WTC11 (cell line): Measurements from ENCODE around the gene CINP. TPM values are rescaled to one million over a fixed set of nuclear protein-coding genes. Genes with fewer than 3 reads are reported as not detected.

Source experiments
- ATAC-seq: fragments of 200-7000 bp; cut with Tn5 transposase; 2 replicates; pipeline ENCODE4 v1.10.0; 2021; ENCODE audit warnings: mild to moderate bottlenecking, moderate library complexity
- CTCF ChIA-PET: fragments of 300-600 bp; sonication (Branson Sonifier 250); formaldehyde crosslinking; loops from one replicate; lab custom pipeline; 2021; ENCODE audit warnings: antibody characterized with exemption; lab: Charles Lee
- POLR2A ChIA-PET: fragments of 350-600 bp; sonication (Branson Sonifier 250); formaldehyde crosslinking; loops from one replicate; lab custom pipeline; 2021; ENCODE audit warnings: antibody characterized with exemption; lab: Charles Lee
- DNase-seq: peaks from one replicate; pipeline ENCODE4 v3.0.0; 2021; ENCODE audit warnings: low spot score
- H3K27ac Mint-ChIP-seq: 2 replicates; pipeline ENCODE4 v1.8.0; 2021; ENCODE audit warnings: mixed read lengths
- H3K27me3 Mint-ChIP-seq: 2 replicates; pipeline ENCODE4 v1.8.0; 2021; ENCODE audit warnings: low read depth, mild to moderate bottlenecking, moderate library complexity, mixed read lengths
- H3K36me3 Mint-ChIP-seq: 2 replicates; pipeline ENCODE4 v1.8.0; 2021; ENCODE audit warnings: mixed read lengths
- H3K4me1 Mint-ChIP-seq: 2 replicates; pipeline ENCODE4 v1.8.0; 2022; ENCODE audit warnings: mixed read lengths
- H3K4me3 Mint-ChIP-seq: 2 replicates; pipeline ENCODE4 v1.8.0; 2021; ENCODE audit warnings: mild to moderate bottlenecking, moderate library complexity, mixed read lengths
- H3K9me3 Mint-ChIP-seq: 2 replicates; pipeline ENCODE4 v1.8.0; 2021; ENCODE audit warnings: mixed read lengths
- ARID4B ChIP-seq: sonication (generic); formaldehyde crosslinking; IDR thresholded peaks from 2 replicates; pipeline ENCODE4 v1.8.0; 2023; ENCODE audit warnings: missing genetic modification reagents, mild to moderate bottlenecking, borderline replicate concordance
- CREM ChIP-seq: sonication (generic); formaldehyde crosslinking; IDR thresholded peaks from 2 replicates; pipeline ENCODE4 v1.8.1; 2022; ENCODE audit warnings: mild to moderate bottlenecking, missing genetic modification reagents, moderate library complexity
- ELF4 ChIP-seq: sonication (generic); formaldehyde crosslinking; IDR thresholded peaks from 2 replicates; pipeline ENCODE4 v1.8.1; 2022; ENCODE audit warnings: low read depth, mild to moderate bottlenecking, moderate library complexity, missing genetic modification reagents
- ETV6 ChIP-seq: sonication (generic); formaldehyde crosslinking; IDR thresholded peaks from 2 replicates; pipeline ENCODE4 v1.8.1; 2022; ENCODE audit warnings: mild to moderate bottlenecking, missing genetic modification reagents
- GABPB1 ChIP-seq: sonication (generic); formaldehyde crosslinking; IDR thresholded peaks from 2 replicates; pipeline ENCODE4 v1.8.1; 2023; ENCODE audit warnings: mild to moderate bottlenecking, missing genetic modification reagents
- GRHL2 ChIP-seq: fragments of 250-450 bp; sonication (Bioruptor Pico); IDR thresholded peaks from 2 replicates; pipeline ENCODE4 v1.8.0; 2022; ENCODE audit warnings: mild to moderate bottlenecking, moderate library complexity; ENCODE audit not compliant: insufficient replicate concordance, severe bottlenecking
- GTF2I ChIP-seq: fragments of 250-450 bp; sonication (Bioruptor Pico); conservative IDR thresholded peaks from 2 replicates; pipeline ENCODE4 v1.4.0; 2021; ENCODE audit warnings: mild to moderate bottlenecking
- HMGXB4 ChIP-seq: sonication (generic); formaldehyde crosslinking; IDR thresholded peaks from 2 replicates; pipeline ENCODE4 v1.8.1; 2023; ENCODE audit warnings: mild to moderate bottlenecking, moderate library complexity, missing genetic modification reagents
- IRF1 ChIP-seq: sonication (generic); formaldehyde crosslinking; IDR thresholded peaks from 2 replicates; pipeline ENCODE4 v1.8.0; 2023; ENCODE audit warnings: missing genetic modification reagents
- MAX ChIP-seq: sonication (generic); formaldehyde crosslinking; IDR thresholded peaks from 2 replicates; pipeline ENCODE4 v1.8.0; 2022; ENCODE audit warnings: mild to moderate bottlenecking, missing genetic modification reagents
- SMAD3 ChIP-seq: sonication (generic); formaldehyde crosslinking; IDR thresholded peaks from 2 replicates; pipeline ENCODE4 v1.8.0; 2022; ENCODE audit warnings: missing genetic modification reagents, mild to moderate bottlenecking, borderline replicate concordance
- SP1 ChIP-seq: sonication (generic); formaldehyde crosslinking; conservative IDR thresholded peaks from 2 replicates; pipeline ENCODE4 v1.8.1; 2022; ENCODE audit warnings: missing genetic modification reagents
- ZBTB43 ChIP-seq: sonication (generic); formaldehyde crosslinking; IDR thresholded peaks from 2 replicates; pipeline ENCODE4 v1.8.1; 2023; ENCODE audit warnings: mild to moderate bottlenecking, missing genetic modification reagents
- ZNF532 ChIP-seq: fragments of 250-450 bp; sonication (Bioruptor Pico); IDR thresholded peaks from 2 replicates; pipeline ENCODE4 v1.9.0; 2021; ENCODE audit warnings: mild to moderate bottlenecking, borderline replicate concordance
- total RNA-seq: library from RNA; stranded (reverse); gene quantifications from 3 replicates; pipeline ENCODE4 v1.2.3, GENCODE V29; 2021

CINP gene
- total RNA-seq, 1 experiment from 2014 or later, result 38.3 TPM

- Mint-ChIP-seq H3K36me3 (peaks cover 8% of the 10 kb centered on the region), H3K27me3 (no peaks in the 10 kb centered on the region; the same call in 1 of the 2 replicates), H3K4me3 (no peak overlapping the region), H3K27ac (no peak overlapping the region), H3K4me1 (no peaks in the 10 kb centered on the region), H3K9me3 (no peaks in the 10 kb centered on the region)
- ChIA-PET CTCF (no interaction called here), POLR2A (no interaction called here)
- TF ChIP-seq SMAD3, result no peak
- TF ChIP-seq MAX (CRISPR knock-in tag), result no peak
- TF ChIP-seq CREM (CRISPR knock-in tag), result no peak
- no peak for TF ChIP-seq ARID4B
- no peak for TF ChIP-seq ZNF532 (CRISPR knock-in tag)
- TF ChIP-seq ELF4 (CRISPR knock-in tag), result no peak
- no peak for TF ChIP-seq IRF1 (CRISPR knock-in tag)
- no peak for TF ChIP-seq GRHL2 (CRISPR knock-in tag)
- no peak for TF ChIP-seq GTF2I (CRISPR knock-in tag)
- TF ChIP-seq ZBTB43, result no peak
- TF ChIP-seq HMGXB4, result no peak
- no peak for TF ChIP-seq GABPB1 (CRISPR knock-in tag)
- no peak for TF ChIP-seq SP1 (CRISPR knock-in tag)
- TF ChIP-seq ETV6 (CRISPR knock-in tag), result no peak
- ATAC-seq, result no peak
- no peak for DNase-seq
Observed at GRCh38 chr14:102374264-102374663, 11.6 kb upstream of the CINP start.
